ENCODE data around the gene DPF3.

- TF ChIP-seq ZNF768 (CRISPR knock-in tag; IDR thresholded peaks at IDR 0.05), result no peak
- TF ChIP-seq SYNCRIP (IDR thresholded peaks at IDR 0.05; ENCODE audit: insufficient read depth, low read depth, low read length), result no peak
- TF ChIP-seq, protein P1, sequence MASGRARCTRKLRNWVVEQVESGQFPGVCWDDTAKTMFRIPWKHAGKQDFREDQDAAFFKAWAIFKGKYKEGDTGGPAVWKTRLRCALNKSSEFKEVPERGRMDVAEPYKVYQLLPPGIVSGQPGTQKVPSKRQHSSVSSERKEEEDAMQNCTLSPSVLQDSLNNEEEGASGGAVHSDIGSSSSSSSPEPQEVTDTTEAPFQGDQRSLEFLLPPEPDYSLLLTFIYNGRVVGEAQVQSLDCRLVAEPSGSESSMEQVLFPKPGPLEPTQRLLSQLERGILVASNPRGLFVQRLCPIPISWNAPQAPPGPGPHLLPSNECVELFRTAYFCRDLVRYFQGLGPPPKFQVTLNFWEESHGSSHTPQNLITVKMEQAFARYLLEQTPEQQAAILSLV (CRISPR knock-in tag; IDR thresholded peaks at IDR 0.05; ENCODE audit: borderline replicate concordance), result no peak
- TF ChIP-seq EP300 (IDR thresholded peaks at IDR 0.05; ENCODE audit: low read depth in 2 of 2, low read length in 2 of 2), result no peak
- TF ChIP-seq EP300 (CRISPR knock-in tag; IDR thresholded peaks at IDR 0.05; ENCODE audit: borderline replicate concordance), result no peak
- no peak for TF ChIP-seq MTA3 (CRISPR knock-in tag; IDR thresholded peaks at IDR 0.05)
- TF ChIP-seq ZNF263 (CRISPR knock-in tag; IDR thresholded peaks at IDR 0.05), result no peak
- TF ChIP-seq BCL6 (CRISPR knock-in tag; IDR thresholded peaks at IDR 0.05), result no peak
- TF ChIP-seq, protein P2, sequence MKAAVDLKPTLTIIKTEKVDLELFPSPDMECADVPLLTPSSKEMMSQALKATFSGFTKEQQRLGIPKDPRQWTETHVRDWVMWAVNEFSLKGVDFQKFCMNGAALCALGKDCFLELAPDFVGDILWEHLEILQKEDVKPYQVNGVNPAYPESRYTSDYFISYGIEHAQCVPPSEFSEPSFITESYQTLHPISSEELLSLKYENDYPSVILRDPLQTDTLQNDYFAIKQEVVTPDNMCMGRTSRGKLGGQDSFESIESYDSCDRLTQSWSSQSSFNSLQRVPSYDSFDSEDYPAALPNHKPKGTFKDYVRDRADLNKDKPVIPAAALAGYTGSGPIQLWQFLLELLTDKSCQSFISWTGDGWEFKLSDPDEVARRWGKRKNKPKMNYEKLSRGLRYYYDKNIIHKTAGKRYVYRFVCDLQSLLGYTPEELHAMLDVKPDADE (CRISPR knock-in tag; IDR thresholded peaks at IDR 0.05), result no peak
Observed at GRCh38 chr14:72709916-72710611, 183.8 kb downstream of the DPF3 start.
